HG02943 (cell line): ENCODE results near the gene STAMBP.

Experiments used
- ATAC-seq: cut with Tn5 transposase; IDR thresholded peaks from one replicate; pipeline ENCODE4 v1.9.1; 2021; ENCODE audit warnings: mild to moderate bottlenecking, low read depth, moderate library complexity; ENCODE audit not compliant: unreplicated experiment

Gene STAMBP

GRCh38 chr2:73922681-73923080, 93.9 kb downstream of the STAMBP start:
- ATAC-seq: no peak
